Measurements from ENCODE around the gene ZNF638. TPM values are rescaled to one million over a fixed set of nuclear protein-coding genes. Genes with fewer than 3 reads are reported as not detected.
A peak's percentile ranks its signal among the peaks of the same experiment; 100 is the strongest.

ZNF638 gene
- total and polyA plus RNA-seq, 12 donors, result 45.2 to 219 (median 82.8) TPM

DNA sequence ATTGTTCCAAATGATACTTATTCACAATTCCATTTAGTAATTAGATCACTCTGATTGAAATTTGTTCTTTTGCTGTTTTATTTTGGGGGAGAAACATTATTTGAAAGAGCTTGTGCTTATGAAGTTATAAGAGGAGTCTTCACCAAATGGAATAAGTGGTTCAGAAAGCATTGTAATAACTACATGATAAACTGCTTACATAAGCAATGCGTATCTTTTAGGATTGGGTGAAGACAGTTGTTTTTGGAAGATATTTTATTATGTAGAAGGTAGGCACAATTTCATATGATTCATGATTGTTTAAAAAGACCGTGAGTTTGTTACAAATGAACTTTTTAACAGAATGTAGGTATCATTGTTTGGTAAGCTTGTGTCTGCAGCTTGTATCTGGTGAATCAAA is 14.5 kb downstream of the ZNF638 start:
- H3K36me3 ChIP-seq, result peaks cover 0 to 29% (median 20%) of the 10 kb centered on the region in 9 donors
- no peak overlapping the region for H3K4me3 ChIP-seq
- no peaks in the 10 kb centered on the region for H3K9me3 ChIP-seq
- TF ChIP-seq, protein P1, sequence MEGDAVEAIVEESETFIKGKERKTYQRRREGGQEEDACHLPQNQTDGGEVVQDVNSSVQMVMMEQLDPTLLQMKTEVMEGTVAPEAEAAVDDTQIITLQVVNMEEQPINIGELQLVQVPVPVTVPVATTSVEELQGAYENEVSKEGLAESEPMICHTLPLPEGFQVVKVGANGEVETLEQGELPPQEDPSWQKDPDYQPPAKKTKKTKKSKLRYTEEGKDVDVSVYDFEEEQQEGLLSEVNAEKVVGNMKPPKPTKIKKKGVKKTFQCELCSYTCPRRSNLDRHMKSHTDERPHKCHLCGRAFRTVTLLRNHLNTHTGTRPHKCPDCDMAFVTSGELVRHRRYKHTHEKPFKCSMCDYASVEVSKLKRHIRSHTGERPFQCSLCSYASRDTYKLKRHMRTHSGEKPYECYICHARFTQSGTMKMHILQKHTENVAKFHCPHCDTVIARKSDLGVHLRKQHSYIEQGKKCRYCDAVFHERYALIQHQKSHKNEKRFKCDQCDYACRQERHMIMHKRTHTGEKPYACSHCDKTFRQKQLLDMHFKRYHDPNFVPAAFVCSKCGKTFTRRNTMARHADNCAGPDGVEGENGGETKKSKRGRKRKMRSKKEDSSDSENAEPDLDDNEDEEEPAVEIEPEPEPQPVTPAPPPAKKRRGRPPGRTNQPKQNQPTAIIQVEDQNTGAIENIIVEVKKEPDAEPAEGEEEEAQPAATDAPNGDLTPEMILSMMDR (IDR thresholded peaks at IDR 0.05), result no peak
- H3K27ac ChIP-seq, result no peak overlapping the region
- DNase-seq, result no peak
- 97 to 98% methylated on average over 2 of the region's 2 CpGs for WGBS, 2 donors
- no peak for ATAC-seq
- intact Hi-C loops (cut with DNase I), result no loop called here
- peaks cover 0 to 52% (median 22%) of the 10 kb centered on the region in 9 donors for H3K4me1 ChIP-seq
- no peaks in the 10 kb centered on the region for H3K27me3 ChIP-seq

DNA sequence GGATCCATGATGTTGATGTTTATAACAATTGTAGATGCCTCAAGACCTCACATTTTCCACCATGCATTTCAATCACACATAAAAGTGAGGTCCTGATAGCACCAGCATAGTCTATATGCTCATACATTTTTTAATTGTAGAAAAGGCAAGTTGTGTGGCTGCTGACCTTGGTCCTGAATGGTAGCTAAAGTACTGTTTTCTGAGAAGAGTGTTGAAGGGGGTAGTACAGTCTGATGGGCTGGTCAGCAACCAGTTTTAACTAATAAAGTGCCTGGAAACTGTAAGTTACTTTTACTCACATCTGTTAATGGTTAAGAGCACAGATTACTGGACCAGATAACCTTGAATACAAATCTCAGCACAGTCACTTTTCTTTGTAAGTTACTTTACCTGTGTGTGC is 15.9 kb downstream of the ZNF638 start:
- ATAC-seq (peak in 1 of 8 donors; percentile 33), DNase-seq (no peak)
- H3K27ac ChIP-seq, result no peak overlapping the region
- H3K27me3 ChIP-seq, result no peaks in the 10 kb centered on the region
- peaks cover 0 to 52% (median 13%) of the 10 kb centered on the region in 9 donors for H3K4me1 ChIP-seq
- peaks cover 0 to 43% (median 20%) of the 10 kb centered on the region in 9 donors for H3K36me3 ChIP-seq
- no peak overlapping the region for H3K4me3 ChIP-seq
- no peaks in the 10 kb centered on the region for H3K9me3 ChIP-seq
- TF ChIP-seq, protein P1 (IDR thresholded peaks at IDR 0.05), result no peak
- intact Hi-C loops (cut with DNase I), result no loop called here

DNA sequence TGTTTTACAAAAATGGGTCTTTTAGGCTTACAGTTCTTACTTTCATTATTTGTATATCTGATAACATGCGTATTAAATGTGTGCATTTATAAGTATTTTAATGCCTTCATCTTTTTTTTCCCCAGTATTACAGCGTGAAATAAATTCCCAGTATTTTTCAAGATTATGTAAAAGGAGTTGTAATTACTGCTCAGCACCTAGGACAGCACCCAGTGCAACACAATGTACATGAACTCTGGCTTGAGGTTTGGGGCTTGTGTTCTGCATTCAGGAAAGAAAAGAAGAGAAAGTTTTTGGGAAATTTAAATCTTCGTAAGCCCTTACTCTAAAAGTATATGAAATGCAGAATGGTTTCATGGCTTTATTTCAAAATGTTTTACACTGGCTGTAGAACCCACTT is 16.7 kb downstream of the ZNF638 start:
- no peaks in the 10 kb centered on the region for H3K9me3 ChIP-seq
- peaks cover 0 to 49% (median 20%) of the 10 kb centered on the region in 9 donors for H3K36me3 ChIP-seq
- whole genome bisulfite sequencing, 2 donors, result 91 to 92% methylated on average over 3 of the region's 3 CpGs
- DNase-seq (peak in 1 of 2 donors; percentile 21), ATAC-seq (peak in 5 of 8 donors; percentile 20 to 69 (median 58))
- H3K27ac ChIP-seq, result no peak overlapping the region
- no peak overlapping the region for H3K4me3 ChIP-seq
- H3K4me1 ChIP-seq, result peaks cover 0 to 51% (median 11%) of the 10 kb centered on the region in 9 donors
- TF ChIP-seq, protein P1 (IDR thresholded peaks at IDR 0.05), result no peak
- H3K27me3 ChIP-seq, result no peaks in the 10 kb centered on the region
- intact Hi-C loops (cut with DNase I), result no loop called here

DNA sequence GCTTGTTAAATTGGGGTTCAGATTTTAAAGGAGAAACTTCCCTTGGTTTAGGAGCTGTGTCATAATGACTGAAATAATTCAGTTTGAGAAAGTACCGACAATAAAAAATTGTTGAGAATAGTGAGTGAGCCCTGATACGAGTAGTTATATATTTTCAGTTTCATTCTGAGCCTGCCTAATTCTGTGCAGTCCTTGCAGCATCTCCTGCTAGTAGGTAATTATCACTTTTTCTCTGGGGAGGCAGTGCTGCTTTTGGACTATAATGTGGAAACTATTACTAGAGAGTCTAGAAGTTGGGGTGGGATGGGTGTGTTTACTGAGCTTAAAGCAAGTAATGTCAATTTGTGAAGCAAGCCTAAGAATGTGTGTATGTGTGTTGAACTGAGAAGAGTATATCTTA is 21.7 kb downstream of the ZNF638 start:
- intact Hi-C loops (cut with DNase I), result loop anchor here in 1 of 10 donors (10.0 kb wide), 1 partner anchor 162 kb away; no protein-coding TSS in a partner anchor
- peaks cover 0 to 87% (median 36%) of the 10 kb centered on the region in 9 donors for H3K36me3 ChIP-seq
- ATAC-seq, result no peak
- DNase-seq, result no peak
- no peaks in the 10 kb centered on the region for H3K9me3 ChIP-seq
- TF ChIP-seq, protein P1 (IDR thresholded peaks at IDR 0.05), result no peak
- H3K4me1 ChIP-seq, result peaks cover 0 to 37% (median 12%) of the 10 kb centered on the region in 9 donors
- no peaks in the 10 kb centered on the region for H3K27me3 ChIP-seq
- H3K27ac ChIP-seq, result no peak overlapping the region
- H3K4me3 ChIP-seq, result no peak overlapping the region
- 71 to 72% methylated on average over 2 of the region's 2 CpGs for WGBS, 2 donors

Measured in heart right ventricle (tissue), 16 donors.